GM18870 (cell line): ENCODE results near the gene MOK.
"Not testable (repeated sequence)": the region's sequence is repeated elsewhere in the genome, so short reads cannot be mapped to it uniquely, and the experiment has no call there.

Experiments
- ATAC-seq: cut with Tn5 transposase; IDR thresholded peaks from one replicate; pipeline ENCODE4 v1.9.1; 2021; ENCODE audit warnings: moderate library complexity; ENCODE audit not compliant: unreplicated experiment

MOK gene, protein sequence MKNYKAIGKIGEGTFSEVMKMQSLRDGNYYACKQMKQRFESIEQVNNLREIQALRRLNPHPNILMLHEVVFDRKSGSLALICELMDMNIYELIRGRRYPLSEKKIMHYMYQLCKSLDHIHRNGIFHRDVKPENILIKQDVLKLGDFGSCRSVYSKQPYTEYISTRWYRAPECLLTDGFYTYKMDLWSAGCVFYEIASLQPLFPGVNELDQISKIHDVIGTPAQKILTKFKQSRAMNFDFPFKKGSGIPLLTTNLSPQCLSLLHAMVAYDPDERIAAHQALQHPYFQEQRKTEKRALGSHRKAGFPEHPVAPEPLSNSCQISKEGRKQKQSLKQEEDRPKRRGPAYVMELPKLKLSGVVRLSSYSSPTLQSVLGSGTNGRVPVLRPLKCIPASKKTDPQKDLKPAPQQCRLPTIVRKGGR

DNA sequence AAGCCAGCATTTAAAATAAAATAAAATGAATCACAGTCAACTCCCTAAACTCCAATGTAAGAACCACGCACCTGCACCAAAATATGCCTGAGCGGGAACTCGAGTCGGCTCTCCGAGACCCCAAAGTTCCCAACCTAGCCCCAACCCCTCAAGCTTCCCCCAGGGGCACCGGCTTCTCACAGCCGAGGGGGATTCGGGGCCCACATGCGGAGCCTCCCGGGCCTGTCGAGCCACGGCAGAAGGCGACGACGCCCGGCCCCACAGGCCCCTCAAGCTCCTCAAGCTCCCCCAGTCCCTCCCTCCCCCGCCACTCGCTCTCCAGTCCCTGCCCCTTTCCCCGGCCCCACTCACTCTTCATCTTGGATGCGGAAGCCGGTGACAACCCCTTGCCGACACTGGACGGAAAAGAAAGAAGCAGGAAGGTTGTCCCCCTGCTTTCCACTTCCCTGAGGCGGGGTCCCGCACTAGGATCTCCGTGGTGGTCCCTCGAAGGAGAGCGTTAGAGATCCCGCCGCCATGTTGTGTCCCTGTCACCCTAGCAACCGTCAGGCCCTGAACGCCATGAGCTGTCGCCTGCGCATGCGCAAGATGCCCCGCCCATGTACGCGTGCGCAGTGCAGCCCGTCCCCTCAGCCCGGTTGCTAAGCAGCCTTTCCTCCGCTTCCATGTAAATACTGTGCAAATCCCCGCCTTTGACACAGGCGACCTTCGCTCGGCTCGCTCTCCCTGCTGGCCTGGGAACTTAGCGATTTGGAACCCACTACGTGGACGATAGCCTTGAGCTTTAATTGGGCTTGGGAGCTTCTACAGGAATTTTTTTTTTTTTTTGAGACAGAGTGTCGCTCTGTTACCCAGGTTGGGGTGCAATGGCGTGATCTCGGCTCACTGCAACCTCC is at the start of gene MOK:
Gene MOK (minus strand): TSS at position 554 of the 896 bp plus-strand sequence. CDS start 196 bp downstream, at position 358.
- ATAC-seq: peak; percentile 84

DNA sequence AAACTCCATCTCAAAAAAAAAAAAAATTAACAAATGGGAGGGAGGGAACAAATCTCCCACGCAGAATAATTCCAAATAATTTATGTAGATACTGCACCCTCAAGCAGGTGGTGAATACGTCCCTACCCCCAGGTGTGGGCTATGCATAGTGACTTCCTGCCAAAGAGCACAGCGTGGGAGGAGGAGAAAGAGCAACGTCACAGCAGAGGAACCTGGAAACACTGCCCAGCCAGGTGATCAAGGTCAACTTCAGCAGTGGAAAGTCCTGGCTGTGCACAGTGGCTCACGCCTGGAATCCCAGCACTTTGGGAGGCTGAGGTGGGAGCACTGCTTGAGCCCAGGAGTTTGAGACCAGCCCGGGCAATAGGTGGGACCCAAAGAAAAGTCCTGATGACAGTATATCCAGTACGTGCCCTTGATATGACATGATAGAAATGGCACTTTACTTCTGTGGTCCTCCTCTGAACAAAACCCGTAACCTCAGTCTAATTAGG is 48.2 kb upstream of the MOK start:
- ATAC-seq: no peak

DNA sequence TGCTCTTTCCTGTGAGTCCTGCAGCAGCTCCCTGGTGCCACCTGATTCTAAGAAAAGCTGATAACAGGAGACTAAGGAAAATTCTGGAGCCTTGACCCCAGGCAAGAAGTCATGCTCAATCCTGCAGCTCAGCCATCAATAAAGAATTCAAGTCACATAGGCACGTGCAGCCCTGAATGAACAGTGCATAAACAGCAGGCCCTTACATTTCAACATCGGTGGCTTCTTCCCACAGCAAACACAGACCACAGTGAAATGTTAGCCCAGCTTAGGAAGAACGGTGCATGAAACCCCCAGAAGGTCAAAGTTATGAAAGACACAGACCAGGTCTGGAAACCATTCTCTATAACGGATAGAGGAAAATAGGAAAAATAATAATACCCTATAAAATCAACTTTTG is 47.2 kb upstream of the MOK start:
- ATAC-seq: no peak

- ATAC-seq: not testable (repeated sequence)
Measured at GRCh38 chr14:102351593-102351992, 46.6 kb upstream of the MOK start.

DNA sequence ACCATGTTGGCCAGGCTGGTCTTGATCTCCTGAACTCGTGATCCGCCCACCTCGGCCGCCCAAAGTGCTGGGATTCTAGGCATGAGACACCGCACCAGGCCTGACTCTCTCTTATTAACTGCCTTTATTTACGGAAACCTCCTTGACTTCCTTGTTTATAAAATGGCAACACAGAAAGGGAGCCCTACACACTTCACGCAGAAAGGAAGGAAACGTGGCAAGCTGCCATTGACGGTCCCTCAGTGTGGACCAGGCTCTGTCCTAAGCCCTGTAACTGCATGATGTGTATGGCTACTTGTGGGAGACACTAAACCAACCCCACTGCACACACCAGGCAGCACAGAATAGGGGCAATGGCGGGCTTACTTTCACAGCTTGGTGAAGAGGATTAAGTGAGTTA is 46.1 kb upstream of the MOK start:
- ATAC-seq: no peak

GRCh38 chr14:102348376-102348775 is 43.4 kb upstream of the MOK start:
- ATAC-seq: no peak

DNA sequence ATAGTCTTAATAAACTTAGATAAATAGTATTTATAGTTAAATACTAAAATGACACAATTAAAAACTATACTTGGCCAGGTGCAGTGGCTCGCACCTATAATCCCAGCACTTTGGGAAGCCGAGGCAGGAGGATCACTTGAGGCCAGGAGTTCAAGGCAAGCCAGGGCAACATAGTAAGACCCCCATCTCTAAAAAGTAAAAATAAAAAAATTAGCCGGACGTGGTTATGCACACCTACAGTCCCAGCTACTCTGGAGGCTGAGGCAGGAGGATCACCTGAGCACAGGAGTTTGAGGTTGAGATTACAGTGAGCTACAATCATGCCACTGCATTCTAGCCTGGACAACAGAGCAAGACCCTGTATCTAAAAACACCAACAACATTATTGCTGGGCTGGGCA is 41.7 kb upstream of the MOK start:
- no peak for ATAC-seq

DNA sequence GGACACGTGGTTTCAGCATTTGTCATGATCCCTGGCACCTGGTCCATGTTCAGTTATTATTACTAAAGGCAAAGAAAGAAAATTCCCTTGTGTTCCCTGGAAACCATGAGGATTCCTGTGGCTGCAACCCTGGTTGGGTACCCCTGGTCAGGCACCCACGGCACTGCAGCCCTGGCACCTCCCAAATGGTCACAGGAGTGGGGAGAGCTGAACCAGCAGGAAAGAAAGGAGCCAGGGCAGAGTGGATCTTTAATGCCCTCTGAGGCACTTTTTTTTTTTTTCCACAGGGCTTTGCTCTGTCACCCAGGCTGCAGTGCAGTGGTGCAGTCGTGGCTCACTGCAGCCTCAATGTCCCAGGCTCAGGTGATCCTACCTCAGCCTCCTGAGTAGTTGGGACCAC is 40.3 kb upstream of the MOK start:
- no peak for ATAC-seq

DNA sequence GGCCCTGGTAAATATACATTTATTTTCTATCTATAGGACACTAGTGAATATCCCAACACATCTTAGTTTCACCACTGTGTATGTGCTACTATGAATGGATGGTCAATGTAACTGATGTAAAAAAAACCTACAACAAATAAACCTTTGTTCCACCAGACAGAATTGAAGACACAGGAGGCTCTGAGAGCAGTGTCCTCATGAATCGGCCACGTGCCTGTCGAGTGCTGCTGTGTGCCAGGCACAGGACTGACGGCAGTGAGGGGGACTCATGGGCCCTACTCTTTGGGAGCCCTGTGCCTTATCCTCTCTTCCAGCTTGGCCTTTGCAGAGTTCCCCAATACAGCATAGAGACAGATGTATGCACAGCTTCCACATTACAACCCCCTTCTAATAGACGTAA is 39.5 kb upstream of the MOK start:
- ATAC-seq: no peak

DNA sequence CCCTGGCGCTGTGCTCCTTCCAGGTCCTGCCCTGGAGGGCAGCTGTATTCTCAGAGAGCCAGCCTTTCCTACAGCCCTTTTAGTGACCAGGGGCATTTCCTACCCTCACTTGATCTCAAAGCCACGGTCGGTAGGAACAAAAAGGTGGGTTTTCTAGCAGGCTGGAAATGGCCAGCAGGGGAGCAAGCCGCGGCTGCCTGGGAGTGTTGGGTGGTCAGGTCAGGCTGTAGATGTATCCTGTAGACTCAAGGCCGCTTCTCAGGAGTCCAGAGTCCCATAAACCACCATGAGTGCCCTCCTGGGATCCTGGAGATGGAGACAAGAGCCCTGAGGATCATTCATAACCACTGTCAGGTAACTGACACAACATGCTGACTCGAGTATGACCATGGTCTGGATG is 39.1 kb upstream of the MOK start:
- no peak for ATAC-seq

- no peak for ATAC-seq
Measured at GRCh38 chr14:102342238-102342637, 37.3 kb upstream of the MOK start.

DNA sequence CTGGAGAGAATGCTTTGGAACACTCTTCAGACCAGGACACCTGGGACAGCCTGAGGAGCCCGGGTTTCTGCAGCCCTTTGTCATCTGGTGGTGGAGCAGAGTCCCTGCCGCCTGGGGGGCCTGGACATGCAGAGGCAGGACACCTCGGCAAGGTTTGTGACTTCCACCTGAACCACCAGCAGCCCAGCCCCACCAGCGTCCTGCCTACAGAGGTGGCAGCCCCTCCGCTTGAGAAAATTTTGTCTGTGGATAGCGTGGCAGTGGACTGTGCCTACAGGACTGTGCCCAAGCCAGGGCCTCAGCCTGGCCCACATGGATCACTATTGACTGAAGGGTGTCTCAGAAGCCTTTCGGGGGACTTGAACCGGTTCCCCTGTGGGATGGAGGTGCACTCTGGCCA is 36.6 kb upstream of the MOK start:
- ATAC-seq: no peak

- no peak for ATAC-seq
Measured at GRCh38 chr14:102338724-102339123, 33.8 kb upstream of the MOK start.

DNA sequence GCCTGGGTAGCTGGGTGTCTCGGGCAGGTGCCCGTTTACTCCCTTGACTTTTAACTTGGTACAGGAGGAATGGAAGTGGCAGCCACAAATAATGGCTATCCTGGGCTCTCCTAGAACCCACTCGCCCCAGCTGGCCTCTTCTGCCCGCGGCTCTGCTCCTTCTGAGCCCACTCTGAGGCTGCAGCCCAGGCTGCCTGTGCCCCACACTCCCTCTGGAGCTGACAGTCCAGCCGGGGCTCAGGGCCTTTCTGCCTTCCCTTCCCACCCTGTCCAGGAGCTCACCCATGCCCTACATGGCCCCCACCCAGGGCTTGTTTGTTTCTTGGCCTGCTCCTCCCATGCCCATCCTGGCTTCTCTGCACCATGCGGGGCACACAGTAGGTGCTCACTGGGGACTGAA is 30.2 kb upstream of the MOK start:
- no peak for ATAC-seq

- ATAC-seq: no peak
Measured at GRCh38 chr14:102333795-102334705, 29.1 kb upstream of the MOK start.

GRCh38 chr14:102333390-102333789 is 28.4 kb upstream of the MOK start:
- no peak for ATAC-seq

DNA sequence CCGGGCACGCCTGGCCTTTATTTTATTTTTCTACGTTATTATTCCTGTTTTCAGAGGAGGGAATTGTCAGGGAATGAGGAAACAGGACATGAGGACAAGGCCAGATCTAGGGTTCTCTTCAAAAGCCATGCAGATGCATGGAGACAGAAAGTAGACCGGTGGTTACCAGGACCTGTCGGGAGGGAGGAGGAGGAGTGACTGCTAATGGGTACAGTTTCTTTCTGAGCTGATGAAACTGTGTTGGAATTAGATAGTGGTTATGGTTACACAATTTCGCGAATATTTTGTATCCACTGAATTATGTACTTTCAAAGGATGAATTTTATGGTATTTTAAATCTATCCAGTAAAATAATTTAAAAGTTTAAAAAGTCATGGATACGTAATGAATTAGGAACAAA is 25.8 kb upstream of the MOK start:
- no peak for ATAC-seq

DNA sequence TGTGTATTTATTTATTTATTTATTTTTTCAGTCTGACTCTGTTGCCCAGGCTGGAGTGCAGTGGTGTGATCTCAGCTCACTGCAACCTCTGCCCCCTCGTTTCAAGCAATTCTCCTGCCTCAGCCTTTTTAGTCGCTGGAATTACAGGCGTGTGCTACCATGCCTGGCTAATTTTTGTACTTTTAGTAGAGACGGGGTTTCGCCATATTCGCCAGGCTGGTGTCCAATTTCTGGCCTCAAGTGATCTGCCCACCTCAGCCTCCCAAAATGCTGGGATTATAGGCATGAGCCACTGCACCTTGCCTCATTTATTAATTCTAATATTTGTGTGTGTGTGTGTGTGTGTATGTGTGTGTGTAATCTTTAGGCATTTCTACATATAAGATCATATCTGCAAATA is 24.4 kb upstream of the MOK start:
- not testable (repeated sequence) for ATAC-seq

DNA sequence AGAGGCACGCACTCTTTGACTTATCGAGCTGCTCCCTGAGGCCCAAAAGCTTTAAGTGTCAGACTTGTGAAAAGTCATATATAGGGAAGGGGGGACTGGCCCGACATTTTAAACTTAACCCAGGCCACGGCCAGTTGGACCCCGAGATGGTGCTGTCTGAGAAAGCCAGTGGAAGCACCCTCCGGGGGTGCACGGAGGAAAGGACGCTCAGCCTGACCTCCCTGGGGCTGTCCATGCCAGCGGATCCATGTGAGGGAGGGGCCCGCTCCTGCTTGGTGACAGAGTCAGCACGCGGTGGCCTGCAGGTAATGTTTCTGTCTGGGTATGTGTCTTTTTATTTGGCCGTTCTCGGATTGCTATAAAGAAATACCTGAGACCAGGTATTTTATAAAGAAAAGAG is 21.6 kb upstream of the MOK start:
- no peak for ATAC-seq

GRCh38 chr14:102325791-102326345 is 20.9 kb upstream of the MOK start:
- no peak for ATAC-seq

DNA sequence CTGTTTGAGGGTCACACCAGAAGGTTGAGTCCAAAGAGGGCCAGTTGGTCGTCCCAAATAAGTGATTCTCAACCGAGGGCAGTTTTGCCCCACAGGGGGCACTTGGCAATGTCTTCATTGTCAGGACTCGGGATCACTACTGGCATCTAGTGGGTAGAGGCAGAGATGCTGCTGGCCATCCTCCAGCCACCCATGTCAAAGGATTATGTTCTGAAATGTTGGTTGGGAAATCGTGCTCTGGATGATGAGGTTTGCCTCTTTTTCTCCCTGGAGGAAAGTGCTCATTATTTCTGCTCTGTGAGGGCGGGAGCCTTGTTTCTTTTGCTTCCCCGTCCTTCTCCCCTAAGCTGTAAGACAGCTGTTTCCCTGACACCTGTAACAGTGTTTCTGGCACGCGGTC is 18.1 kb upstream of the MOK start:
- no peak for ATAC-seq
